B cell (primary cell): ENCODE data around the gene DIP2B.

ENCODE experiments used
- EZH2 ChIP-seq: IDR thresholded peaks from 2 replicates; pipeline ENCODE4 v1.6.1; 2012; ENCODE audit warnings: borderline replicate concordance, low read depth, mild to moderate bottlenecking, moderate library complexity, low read length; ENCODE audit not compliant: insufficient read depth, poor library complexity, severe bottlenecking
- TF ChIP-seq, protein P1 (sequence below): fragments of 200-600 bp; IDR thresholded peaks from one replicate; pipeline ENCODE4 v1.8.0; 2022; ENCODE audit warnings: antibody characterized with exemption, mild to moderate bottlenecking

DNA sequence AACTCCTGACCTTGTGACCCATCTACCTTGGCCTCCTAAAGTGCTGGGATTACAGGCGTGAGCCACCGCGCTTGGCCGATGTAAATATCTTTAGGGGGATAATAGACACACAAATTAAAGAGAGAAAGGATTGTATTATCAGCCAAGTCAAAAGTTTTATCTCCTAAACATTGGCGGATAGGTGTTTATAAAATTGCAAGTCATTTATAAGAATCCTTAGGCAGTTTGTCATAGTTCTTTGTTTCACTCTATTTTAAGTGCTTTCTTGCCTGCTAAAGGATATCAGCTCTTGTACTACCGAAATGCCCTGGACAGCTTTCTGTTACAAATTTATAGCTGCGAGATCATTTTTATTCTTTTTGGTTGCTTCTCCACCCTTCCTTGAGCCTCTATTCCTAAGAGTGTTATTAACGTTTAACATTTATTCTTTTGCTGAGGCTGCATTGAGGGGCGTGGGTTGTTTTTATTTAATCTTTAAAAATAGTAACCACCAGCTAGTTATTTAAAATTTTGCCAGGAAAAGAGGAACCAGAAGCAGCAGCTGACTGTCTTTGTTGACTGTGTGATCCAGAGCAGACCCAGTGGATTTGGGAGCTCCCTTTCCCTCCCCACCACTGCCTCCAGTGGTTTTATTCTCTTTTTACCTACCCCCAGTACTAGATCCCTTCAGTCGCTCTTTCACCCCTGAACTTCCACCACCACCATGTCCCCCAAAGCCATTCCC lies 106.4 kb downstream of the DIP2B start:
- TF ChIP-seq, protein P1, sequence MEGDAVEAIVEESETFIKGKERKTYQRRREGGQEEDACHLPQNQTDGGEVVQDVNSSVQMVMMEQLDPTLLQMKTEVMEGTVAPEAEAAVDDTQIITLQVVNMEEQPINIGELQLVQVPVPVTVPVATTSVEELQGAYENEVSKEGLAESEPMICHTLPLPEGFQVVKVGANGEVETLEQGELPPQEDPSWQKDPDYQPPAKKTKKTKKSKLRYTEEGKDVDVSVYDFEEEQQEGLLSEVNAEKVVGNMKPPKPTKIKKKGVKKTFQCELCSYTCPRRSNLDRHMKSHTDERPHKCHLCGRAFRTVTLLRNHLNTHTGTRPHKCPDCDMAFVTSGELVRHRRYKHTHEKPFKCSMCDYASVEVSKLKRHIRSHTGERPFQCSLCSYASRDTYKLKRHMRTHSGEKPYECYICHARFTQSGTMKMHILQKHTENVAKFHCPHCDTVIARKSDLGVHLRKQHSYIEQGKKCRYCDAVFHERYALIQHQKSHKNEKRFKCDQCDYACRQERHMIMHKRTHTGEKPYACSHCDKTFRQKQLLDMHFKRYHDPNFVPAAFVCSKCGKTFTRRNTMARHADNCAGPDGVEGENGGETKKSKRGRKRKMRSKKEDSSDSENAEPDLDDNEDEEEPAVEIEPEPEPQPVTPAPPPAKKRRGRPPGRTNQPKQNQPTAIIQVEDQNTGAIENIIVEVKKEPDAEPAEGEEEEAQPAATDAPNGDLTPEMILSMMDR: no peak
- no peak for TF ChIP-seq EZH2
